OCI-LY1 (cell line): Measurements from ENCODE around the gene NECAB2.

Experiments
- CTCF ChIP-seq: fragments of 200-600 bp; sonication (generic), shearing (Covaris generic); IDR thresholded peaks from 2 replicates; pipeline ENCODE4 v1.5.1; 2017; ENCODE audit warnings: mild to moderate bottlenecking, antibody characterized with exemption, low read length, moderate library complexity, mixed read lengths
- EZH2 ChIP-seq: fragments of 200-600 bp; sonication (generic), shearing (Covaris generic); IDR thresholded peaks from 2 replicates; pipeline ENCODE4 v1.8.0; 2017; ENCODE audit warnings: borderline replicate concordance, mixed run types, mild to moderate bottlenecking, antibody characterized with exemption, low read length, moderate library complexity, mixed read lengths

GRCh38 chr16:83973077-83973476, 5.0 kb downstream of the NECAB2 start:
- TF ChIP-seq CTCF: no peak
- no peak for TF ChIP-seq EZH2
